Pulmonary artery endothelial cell (primary cell): Measurements from ENCODE around the gene DLG2. TPM values are rescaled to one million over a fixed set of nuclear protein-coding genes. Genes with fewer than 3 reads are reported as not detected.

Experiments used
- DNase-seq: peaks from one replicate; pipeline ENCODE4 v3.0.0-alpha.2; 2011; ENCODE audit warnings: low read depth, low spot score
- total RNA-seq: library from RNA; depleted of rRNA; stranded (reverse); fragments of >200 nt; gene quantifications from 2 replicates; pipeline ENCODE4 v1.2.3, GENCODE V29; 2014

The DLG2 gene
- total RNA-seq, 1 donor from 2014 or later, result 0.66 TPM

GRCh38 chr11:83554876-83555275 is 2072.3 kb downstream of the DLG2 start:
- DNase-seq, result no peak

GRCh38 chr11:83549984-83550667 is 2077.0 kb downstream of the DLG2 start:
- DNase-seq, result no peak

- no peak for DNase-seq
Measured at GRCh38 chr11:83546368-83546767, 2080.8 kb downstream of the DLG2 start.

GRCh38 chr11:83545494-83546260 is 2081.5 kb downstream of the DLG2 start:
- no peak for DNase-seq

- no peak for DNase-seq
Measured at GRCh38 chr11:83544846-83545245, 2082.3 kb downstream of the DLG2 start.

GRCh38 chr11:83543706-83544439 is 2083.3 kb downstream of the DLG2 start:
- no peak for DNase-seq

GRCh38 chr11:83542861-83543260 is 2084.3 kb downstream of the DLG2 start:
- DNase-seq, result no peak

GRCh38 chr11:83540728-83541127 is 2086.4 kb downstream of the DLG2 start:
- DNase-seq, result no peak

GRCh38 chr11:83540112-83540675 is 2086.9 kb downstream of the DLG2 start:
- no peak for DNase-seq

- DNase-seq, result no peak
Measured at GRCh38 chr11:83538286-83538685, 2088.9 kb downstream of the DLG2 start.

GRCh38 chr11:83537131-83537610 is 2090.0 kb downstream of the DLG2 start:
- DNase-seq, result no peak

GRCh38 chr11:83533166-83533565 is 2094.0 kb downstream of the DLG2 start:
- no peak for DNase-seq

GRCh38 chr11:83528877-83529276 is 2098.3 kb downstream of the DLG2 start:
- no peak for DNase-seq

GRCh38 chr11:83528225-83528624 is 2098.9 kb downstream of the DLG2 start:
- DNase-seq, result no peak

GRCh38 chr11:83523676-83524075 is 2103.5 kb downstream of the DLG2 start:
- no peak for DNase-seq

GRCh38 chr11:83522911-83523310 is 2104.2 kb downstream of the DLG2 start:
- DNase-seq, result no peak

- DNase-seq, result no peak
Measured at GRCh38 chr11:83521647-83522596, 2105.2 kb downstream of the DLG2 start.

- no peak for DNase-seq
Measured at GRCh38 chr11:83520849-83521248, 2106.3 kb downstream of the DLG2 start.

GRCh38 chr11:83511646-83512045 is 2115.5 kb downstream of the DLG2 start:
- DNase-seq, result no peak
